IPS-NIHi7 (cell line): ENCODE results near the gene EIF4G1.
"Not testable (repeated sequence)": the region's sequence is repeated elsewhere in the genome, so short reads cannot be mapped to it uniquely, and the experiment has no call there.

Experiments used
- DNase-seq: peaks from one replicate; pipeline ENCODE4 v3.0.0; 2012; ENCODE audit warnings: mixed read lengths; ENCODE audit errors: extremely low spot score

Gene EIF4G1

DNA sequence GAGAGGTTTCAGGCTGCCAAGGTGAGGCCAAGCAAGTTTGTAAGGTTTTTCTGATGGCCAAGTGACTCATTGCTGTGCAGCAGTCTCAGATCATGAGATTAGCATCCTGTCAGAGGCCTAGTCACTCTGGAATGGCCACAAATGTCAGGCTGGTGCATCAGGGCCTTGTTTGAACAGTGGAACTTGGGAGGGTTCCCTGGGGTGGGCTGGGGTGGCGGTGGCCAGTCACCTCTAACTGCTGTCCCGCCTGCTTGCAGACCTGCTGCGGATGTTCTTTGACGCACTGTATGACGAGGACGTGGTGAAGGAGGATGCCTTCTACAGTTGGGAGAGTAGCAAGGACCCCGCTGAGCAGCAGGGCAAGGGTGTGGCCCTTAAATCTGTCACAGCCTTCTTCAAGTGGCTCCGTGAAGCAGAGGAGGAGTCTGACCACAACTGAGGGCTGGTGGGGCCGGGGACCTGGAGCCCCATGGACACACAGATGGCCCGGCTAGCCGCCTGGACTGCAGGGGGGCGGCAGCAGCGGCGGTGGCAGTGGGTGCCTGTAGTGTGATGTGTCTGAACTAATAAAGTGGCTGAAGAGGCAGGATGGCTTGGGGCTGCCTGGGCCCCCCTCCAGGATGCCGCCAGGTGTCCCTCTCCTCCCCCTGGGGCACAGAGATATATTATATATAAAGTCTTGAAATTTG, 20.2 kb downstream of the EIF4G1 start:
- DNase-seq = no peak

DNA sequence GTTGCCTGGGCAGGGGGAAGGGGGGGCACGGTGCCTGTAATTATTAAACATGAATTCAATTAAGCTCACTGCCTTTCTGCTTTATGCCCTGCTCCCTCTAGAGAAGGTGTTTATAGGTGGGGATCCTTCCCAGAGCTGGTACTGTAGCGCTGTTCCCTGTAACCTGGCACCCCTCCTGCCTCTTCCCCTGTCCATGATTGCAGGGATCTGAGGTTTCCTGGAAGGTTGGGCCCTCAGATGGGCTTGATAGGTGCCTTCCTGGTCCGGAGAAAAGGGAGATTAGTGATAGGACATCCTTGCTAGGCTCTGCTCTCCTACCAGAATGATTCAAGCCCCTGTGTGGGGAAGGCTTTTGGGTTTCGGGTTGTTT, 20.9 kb downstream of the EIF4G1 start:
- peak; percentile 24 for DNase-seq

DNA sequence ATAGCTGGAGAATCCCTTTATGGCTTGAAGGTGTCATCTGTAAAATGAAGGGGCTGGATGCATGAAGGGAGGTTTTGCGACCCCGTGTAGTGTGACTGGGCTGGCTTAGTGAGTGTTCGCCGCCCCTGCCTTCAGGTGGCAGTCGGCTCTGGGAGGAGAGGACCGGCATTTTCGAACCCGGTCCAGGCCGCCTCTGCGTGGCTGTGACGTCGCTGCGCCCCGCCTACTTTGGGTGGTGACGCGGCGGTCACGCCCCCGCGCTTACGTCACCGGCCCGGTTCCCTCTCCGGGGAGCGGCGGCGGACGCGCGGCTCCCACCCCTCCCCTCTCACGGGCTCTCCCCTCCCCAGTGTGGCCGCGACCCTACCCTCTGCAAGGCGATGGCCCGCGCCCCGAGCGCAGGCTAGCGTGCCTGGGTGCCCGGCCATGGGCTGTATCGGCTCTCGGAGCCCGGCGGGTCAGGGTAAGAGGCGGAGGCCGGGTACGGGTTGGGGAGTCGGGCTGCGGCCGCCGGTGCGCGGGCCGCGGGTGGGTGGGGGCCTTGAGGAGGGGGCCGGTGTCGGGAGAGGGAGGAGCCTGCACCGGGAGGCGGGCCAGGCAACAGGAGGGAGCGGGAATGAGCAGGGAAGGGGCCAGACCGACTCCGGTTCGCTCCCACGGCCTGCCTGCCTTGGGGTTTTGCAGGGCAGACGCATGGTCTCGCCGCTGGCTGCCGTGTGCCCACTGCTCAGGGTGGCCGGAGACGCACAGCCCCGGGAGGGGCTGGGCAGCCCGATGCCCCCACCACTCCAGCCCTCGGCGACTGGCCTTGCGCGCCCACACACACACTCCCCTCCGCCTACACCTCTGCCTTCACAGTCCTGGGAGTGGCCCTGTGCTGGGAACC, 21.5 kb downstream of the EIF4G1 start:
- peak; percentile 90 for DNase-seq

DNA sequence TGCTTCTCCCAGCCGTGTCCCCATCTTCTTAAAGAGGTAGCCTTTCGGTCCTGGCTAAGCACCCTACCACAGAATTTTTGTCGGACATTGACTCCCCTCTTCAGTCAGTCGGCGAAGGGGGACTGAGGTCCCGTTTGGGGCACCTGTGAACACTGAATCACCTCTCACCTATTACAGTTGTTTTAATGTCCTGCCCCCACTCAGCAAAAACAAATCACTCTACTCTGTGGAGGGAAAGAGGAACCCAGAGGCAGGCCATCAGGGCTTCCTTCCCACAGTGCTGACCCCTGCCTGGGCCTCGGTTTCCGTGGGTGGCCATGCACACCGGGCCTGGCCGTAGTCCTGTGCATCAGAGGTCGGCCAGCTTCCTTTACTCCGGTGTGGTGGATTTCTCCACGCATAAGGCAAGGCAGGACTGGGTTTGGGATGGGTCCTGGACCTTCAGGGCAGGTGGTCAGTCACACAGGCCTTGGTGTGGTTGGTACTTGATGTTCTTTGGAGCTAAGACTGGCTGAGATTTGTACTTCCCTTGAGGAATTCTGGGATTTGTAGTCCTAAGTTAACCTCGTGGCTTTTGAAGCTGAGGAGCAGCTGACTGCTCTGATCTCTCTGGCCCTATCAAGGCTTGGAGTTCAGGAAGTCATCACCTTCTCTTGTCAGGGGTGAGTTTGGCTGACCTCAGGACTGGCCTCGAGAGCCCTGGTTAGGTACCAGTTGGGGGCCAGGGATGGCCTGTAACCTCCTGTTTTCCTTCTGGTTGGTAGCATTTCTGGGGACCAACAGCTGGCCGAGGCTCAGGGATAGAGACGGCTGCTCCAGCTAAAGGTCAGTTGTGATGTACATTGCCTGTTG, 22.4 kb downstream of the EIF4G1 start:
- no peak for DNase-seq

DNA sequence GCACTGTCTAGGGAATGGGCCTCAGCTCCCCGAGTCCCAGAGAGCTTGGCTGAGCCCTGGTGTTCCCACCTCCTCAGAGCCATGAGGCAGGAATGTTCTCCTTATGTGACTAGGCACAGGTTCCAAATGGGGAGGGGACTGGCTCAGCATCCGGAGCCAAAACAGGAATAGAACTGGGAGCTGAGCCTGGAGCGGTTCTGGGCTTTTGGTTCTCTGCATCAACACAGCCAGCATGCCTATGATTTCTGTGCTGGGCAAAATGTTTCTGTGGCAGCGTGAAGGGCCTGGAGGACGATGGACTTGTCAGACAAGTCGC, 23.0 kb downstream of the EIF4G1 start, which contains the start of gene FAM131A:
FAM131A (plus strand) TSS at position 202 of the 316 bp plus-strand sequence; CDS start at position 233, 31 bp downstream.
- no peak for DNase-seq

DNA sequence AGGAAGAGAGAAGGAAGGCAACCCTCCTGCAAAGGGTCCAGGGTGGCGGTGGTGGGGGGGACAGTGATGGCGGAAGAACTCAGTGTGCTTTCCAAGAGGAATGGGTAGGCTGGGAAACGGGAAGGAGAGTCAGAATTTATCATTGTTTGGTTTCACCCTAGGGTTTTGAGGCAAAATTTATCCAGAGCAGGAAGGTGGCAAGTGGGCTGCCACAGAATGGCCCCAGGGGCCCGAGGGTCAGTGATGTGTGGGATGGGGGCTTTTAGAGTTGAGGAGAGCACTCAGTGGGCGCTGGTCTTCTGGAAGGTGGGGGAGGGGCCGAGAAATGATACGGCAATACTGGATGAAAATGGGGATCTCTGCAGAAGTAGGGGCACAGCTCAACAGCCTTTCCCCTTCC, 23.6 kb downstream of the EIF4G1 start:
- DNase-seq = no peak

DNA sequence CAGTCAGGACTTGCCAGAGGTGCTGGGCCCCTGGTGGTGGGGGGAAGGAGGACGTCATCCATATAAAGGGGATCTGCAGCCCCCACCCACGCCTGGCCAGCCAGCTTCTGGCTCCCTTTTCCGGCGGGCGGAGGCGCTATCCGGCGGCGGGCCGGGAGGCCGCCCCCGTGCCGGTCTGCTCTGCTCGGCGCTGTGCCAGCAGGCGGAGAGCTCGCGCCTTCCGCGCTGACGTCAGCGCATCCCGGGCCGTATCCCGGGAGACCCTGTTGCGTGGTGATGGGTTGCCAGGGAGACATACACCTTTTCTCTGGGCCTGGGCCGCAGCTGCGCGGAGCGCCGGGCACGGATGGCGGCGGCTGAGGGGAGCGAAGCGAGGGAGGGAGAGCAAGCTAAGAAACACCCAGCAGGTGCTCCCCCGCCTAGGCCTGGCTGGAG, 24.1 kb downstream of the EIF4G1 start:
- DNase-seq = peak; percentile 90

DNA sequence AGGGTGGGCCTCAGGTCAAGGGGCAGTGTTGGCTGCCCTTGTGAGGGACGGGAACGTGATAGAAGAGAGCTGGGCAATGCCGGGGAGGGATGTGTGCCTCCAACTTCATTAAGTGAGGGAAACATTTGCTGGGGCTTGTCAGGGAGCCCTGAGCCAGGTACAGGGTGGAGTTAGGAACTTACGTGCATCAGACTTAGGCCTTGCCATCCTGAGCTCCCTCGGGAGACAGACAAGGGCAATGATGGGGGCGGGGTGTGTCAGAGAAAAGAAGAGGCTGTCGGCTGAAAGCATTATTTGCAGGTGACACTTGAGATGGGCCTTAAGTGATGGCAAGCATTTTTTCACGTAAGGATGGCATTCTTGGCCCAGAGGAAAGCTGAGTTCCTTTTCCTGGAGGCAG, 24.6 kb downstream of the EIF4G1 start:
- DNase-seq = no peak

DNA sequence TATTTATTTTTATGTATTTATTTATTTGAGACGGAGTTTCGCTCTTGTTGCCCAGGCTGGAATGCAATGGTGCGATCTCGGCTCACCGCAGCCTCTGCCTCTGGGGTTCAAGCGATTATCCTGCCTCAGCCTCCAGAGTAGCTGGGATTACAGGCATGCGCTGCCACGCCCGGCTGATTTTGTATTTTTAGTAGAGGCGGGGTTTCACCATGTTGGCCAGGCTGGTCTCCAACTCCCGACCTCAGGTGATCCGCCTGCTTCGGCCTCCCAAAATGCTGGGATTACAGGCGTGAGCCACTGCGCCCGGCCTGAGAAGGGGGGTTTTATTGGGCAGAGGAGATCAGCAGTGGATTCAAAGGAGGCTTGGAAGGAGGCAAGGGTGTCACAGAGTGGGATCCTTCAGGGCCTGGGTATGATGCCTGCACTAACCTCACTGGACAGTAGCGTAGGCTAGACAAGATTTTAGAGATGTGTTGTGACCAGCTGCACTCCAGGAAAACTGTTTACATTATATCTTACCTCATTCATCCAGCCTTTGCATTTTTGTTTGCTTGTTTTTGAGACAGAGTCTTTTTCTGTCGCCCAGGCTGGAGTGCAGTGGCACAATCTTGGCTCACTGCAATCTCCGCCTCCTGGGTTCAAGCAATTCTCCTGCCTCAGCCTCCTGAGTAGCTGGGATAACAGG, 25.2 kb downstream of the EIF4G1 start:
- not testable (repeated sequence) for DNase-seq

DNA sequence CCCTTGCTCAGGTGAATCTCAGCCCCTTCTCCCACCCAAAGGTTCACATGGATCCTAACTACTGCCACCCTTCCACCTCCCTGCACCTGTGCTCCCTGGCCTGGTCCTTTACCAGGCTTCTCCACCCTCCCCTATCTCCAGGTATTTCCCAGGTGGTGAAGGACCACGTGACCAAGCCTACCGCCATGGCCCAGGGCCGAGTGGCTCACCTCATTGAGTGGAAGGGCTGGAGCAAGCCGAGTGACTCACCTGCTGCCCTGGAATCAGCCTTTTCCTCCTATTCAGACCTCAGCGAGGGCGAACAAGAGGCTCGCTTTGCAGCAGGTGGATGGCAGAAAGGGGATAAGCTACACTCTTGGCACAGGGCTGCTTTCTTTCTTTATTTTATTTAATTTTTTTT, 27.5 kb downstream of the EIF4G1 start:
- DNase-seq = no peak

DNA sequence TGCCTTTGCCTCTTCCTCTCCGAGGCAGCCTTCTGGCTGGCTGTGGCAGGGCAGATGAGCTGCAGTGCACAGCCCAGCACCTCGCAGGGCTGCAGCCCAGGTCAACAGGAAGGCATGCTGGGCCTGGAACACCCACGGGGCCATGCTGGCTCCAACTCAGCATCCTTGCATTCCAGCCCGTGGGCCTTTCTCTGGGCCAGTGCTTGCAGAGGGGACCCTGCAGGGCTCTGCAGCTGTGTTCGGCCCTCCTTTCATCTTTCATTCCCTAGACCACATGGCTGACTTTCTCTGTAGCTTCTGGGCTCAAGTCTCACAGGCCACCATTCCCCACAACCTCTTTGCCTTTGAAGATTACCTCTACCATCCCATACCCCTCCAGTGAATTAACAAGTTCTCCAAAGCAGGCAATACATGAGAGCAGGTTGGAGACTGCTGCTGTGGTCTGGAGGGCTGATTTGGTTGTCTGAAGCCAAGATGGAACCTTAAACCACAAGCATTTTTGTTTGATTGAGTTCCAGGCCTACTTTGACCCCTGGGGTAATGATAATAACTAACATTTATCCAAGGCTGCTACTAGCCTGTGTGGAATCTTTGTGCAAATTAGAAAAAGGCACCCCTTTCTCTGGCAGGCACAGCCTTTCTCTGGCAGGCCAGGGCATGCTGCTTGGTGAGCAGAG, 28.9 kb downstream of the EIF4G1 start:
- no peak for DNase-seq

DNA sequence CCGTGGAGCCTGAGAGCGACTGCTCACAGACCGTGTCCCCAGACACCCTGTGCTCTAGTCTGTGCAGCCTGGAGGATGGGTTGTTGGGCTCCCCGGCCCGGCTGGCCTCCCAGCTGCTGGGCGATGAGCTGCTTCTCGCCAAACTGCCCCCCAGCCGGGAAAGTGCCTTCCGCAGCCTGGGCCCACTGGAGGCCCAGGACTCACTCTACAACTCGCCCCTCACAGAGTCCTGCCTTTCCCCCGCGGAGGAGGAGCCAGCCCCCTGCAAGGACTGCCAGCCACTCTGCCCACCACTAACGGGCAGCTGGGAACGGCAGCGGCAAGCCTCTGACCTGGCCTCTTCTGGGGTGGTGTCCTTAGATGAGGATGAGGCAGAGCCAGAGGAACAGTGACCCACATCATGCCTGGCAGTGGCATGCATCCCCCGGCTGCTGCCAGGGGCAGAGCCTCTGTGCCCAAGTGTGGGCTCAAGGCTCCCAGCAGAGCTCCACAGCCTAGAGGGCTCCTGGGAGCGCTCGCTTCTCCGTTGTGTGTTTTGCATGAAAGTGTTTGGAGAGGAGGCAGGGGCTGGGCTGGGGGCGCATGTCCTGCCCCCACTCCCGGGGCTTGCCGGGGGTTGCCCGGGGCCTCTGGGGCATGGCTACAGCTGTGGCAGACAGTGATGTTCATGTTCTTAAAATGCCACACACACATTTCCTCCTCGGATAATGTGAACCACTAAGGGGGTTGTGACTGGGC, 30.3 kb downstream of the EIF4G1 start:
- no peak for DNase-seq

DNA sequence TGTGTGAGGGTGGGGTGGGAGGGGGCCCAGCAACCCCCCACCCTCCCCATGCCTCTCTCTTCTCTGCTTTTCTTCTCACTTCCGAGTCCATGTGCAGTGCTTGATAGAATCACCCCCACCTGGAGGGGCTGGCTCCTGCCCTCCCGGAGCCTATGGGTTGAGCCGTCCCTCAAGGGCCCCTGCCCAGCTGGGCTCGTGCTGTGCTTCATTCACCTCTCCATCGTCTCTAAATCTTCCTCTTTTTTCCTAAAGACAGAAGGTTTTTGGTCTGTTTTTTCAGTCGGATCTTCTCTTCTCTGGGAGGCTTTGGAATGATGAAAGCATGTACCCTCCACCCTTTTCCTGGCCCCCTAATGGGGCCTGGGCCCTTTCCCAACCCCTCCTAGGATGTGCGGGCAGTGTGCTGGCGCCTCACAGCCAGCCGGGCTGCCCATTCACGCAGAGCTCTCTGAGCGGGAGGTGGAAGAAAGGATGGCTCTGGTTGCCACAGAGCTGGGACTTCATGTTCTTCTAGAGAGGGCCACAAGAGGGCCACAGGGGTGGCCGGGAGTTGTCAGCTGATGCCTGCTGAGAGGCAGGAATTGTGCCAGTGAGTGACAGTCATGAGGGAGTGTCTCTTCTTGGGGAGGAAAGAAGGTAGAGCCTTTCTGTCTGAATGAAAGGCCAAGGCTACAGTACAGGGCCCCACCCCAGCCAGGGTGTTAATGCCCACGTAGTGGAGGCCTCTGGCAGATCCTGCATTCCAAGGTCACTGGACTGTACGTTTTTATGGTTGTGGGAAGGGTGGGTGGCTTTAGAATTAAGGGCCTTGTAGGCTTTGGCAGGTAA, 31.1 kb downstream of the EIF4G1 start:
- DNase-seq = peak; percentile 84

DNA sequence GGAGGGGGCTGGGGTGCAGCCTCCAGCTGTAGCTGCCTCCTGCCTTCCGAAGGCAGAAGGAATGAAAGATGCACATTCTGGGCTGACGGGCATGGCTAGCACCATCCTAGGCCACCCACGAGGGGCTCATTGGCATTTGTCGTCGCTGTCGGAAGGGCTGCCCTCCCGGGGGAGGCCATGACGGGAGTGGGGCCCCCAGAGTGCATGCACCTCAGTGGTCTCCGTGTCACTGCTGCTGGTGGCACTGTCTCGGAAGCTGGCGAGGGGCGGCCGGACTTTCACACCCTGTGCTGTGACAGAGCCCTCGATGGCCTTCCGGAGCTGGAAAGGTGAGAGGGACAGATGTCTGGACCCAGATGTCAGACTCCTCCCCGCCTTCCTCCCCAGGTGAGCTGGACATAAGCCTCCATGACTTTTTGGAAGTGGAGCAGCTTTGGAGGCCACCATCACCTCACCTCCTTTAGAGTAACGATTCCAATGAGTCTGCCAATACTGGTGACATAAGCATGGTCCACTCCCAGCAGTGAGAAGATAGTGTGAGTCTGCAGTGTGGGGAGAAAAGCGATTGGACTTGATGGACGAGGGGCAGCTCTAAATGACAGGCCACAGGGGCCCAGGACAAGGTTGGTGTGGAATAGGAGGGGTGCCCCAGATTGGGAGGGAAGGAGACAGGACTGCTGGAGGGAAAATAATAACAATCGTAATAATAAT, 32.2 kb downstream of the EIF4G1 start:
- no peak for DNase-seq

DNA sequence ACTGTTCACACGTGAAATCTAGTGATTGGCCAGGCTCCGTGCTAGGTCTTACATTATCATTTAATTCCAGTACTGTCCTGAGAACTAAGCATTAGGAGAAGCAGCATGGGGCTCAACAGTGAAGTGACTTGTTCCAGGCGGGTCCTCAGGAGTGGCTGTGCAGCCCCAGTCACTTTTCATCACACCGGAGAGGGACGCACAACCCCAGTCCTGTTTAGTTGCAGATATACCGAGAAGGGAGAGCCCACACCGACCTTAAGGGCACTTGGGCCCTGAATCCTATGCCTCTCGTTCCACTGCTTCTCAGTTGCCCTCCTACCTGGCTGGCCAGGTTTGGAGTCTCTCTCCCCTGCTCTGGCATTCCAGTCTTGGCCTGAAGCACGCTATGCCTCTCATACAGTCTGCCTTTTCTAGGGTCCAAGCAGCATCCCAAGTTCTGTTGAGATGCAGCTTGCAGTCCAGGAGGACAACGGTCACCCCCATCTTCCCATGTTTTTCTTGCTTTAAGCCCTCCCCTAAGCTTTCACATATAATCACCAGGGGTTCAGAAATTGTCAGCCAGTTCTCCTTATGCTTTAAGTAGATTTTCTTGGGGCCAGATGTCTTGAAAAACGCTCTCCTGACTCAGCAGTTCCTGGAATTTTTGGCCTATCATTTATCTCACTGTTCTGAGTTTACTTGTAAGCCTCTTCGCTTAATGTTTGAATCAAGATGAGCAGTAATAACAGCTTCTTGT, 33.1 kb downstream of the EIF4G1 start:
- DNase-seq = no peak

DNA sequence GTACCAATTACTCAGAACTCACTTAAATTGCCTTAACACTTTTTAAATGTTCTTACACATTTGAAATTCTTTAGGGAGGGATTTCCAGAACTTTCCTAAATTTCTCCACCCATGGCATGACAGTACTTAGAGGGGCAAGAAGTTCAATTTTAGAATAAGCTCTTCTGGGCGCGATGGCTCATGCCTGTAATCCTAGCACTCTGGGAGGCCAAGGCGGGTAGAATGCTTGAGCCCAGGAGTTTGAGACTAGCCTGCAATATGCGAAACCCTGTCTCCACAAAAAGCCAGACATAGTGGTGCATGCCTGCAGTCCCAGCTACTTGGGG, 33.6 kb downstream of the EIF4G1 start:
- DNase-seq = no peak

DNA sequence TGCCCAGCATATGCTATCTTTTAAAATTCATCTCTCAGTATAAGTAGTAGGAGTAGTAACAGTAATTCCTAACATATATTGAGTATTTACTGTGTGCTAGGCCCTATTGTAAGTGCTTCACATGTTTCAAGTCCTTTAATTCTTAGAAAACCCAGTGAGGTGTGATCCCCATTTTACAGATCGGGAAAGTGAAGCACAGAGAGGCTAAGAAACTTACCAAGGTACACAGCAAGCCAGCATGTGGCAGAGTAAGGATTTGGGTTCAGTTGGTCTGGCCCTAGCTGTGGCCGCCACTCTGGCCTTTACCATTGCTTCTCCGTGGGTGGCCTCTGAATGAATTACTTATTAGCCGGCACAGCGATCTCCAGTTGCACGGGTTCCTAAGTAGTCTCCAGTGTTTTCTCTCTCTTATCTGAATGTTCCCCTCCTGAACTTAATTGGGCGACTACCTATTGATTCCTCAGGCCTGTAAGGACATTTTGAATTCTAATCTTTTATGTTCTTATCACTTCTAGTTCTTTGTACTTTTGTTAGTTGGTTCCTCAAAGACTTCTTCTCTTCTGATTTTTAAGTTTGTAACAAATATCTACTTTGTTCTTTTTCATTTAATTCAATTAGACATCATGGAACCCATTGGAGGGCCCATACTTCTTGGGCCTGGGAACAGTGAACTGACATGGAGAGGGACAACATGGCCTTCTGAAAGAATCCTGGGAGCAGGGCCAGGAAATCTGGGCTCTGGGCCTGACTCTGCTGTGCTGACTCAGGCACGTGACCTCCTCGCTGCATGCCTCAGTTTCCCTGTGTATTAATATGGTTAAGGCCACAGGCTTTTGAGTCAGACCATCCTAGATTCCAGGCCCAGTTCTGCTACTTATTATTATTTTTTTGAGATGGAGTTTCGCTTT, 35.4 kb downstream of the EIF4G1 start:
- DNase-seq = no peak
